ENCODE measurements around the gene CTNNA3. TPM values are rescaled to one million over a fixed set of nuclear protein-coding genes. Genes with fewer than 3 reads are reported as not detected.

CTNNA3 gene
- total and polyA plus RNA-seq, 4 donors, result under 0.01 to 39.8 (median 0.09) TPM

DNA sequence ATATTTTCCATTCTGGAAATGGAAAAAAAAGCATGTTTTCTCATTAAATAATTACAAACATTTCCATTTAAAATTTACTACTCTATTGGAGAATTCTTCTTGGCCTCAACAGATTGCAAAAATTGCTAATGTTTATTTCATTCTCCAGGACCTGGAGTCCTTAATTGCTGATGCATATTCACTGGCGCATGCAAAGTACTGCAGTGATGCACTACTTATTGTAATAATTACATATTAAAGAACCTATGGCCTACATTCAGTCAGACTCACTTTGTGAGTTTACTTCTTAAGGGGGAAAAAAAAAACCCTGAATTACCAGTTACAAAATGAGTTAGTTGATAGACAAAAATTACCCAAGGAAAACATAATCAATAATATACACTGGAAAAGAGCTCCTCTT, 1161.1 kb downstream of the CTNNA3 start:
- no peaks in the 10 kb centered on the region for H3K27me3 ChIP-seq (ENCODE audit: control insufficient read depth in 3 of 3, insufficient read depth in 3 of 3, low read length in 2 of 3)
- 94 to 95% methylated on average over 1 of the region's 1 CpG for WGBS, 2 donors
- H3K36me3 ChIP-seq (ENCODE audit: control insufficient read depth in 4 of 4, insufficient read depth in 4 of 4, low read length in 4 of 4), result no peaks in the 10 kb centered on the region
- H3K9ac ChIP-seq (ENCODE audit: insufficient read depth in 1 of 2, low read length in 2 of 2), result no peak overlapping the region
- no peak overlapping the region for H3K27ac ChIP-seq (ENCODE audit: low read depth in 1 of 2, low read length in 1 of 2)
- no peak overlapping the region for H3K4me3 ChIP-seq
- no peak for DNase-seq
- no peak for ATAC-seq (ENCODE audit: insufficient read depth, low FRiP score)
- TF ChIP-seq, protein P1, sequence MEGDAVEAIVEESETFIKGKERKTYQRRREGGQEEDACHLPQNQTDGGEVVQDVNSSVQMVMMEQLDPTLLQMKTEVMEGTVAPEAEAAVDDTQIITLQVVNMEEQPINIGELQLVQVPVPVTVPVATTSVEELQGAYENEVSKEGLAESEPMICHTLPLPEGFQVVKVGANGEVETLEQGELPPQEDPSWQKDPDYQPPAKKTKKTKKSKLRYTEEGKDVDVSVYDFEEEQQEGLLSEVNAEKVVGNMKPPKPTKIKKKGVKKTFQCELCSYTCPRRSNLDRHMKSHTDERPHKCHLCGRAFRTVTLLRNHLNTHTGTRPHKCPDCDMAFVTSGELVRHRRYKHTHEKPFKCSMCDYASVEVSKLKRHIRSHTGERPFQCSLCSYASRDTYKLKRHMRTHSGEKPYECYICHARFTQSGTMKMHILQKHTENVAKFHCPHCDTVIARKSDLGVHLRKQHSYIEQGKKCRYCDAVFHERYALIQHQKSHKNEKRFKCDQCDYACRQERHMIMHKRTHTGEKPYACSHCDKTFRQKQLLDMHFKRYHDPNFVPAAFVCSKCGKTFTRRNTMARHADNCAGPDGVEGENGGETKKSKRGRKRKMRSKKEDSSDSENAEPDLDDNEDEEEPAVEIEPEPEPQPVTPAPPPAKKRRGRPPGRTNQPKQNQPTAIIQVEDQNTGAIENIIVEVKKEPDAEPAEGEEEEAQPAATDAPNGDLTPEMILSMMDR (IDR thresholded peaks at IDR 0.05; ENCODE audit: control extremely low read depth, extremely low read depth), result no peak
- H3K4me1 ChIP-seq (ENCODE audit: control insufficient read depth in 5 of 5, insufficient read depth in 5 of 5, low read length in 5 of 5), result peaks cover 0 to 7% (median 4%) of the 10 kb centered on the region in 5 donors
- H3K9me3 ChIP-seq (ENCODE audit: control insufficient read depth in 4 of 4, insufficient read depth in 3 of 4, low read length in 3 of 4), result no peaks in the 10 kb centered on the region

DNA sequence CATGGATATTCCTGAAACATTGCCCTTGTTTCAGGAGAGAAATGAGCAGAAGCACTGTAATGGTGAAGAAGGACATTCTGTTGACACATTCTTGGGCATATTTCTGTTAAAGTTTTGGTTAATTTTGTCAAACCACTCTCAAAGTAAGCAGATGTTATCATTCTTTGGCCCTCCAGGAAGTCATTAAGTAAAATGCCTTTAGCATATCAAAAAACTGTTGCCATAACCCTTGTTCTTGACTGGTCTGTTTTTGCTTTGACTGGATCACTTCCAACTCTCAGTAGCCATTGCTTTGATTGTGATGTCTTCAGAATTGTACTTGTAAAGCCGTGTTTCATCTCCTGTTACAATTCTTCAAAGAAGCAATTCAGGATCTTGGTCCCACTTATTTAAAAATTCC, 1174.5 kb downstream of the CTNNA3 start:
- no peak overlapping the region for H3K9ac ChIP-seq (ENCODE audit: insufficient read depth in 1 of 2, low read length in 2 of 2)
- H3K4me1 ChIP-seq (ENCODE audit: control insufficient read depth in 5 of 5, insufficient read depth in 5 of 5, low read length in 5 of 5), result no peaks in the 10 kb centered on the region
- TF ChIP-seq, protein P1 (IDR thresholded peaks at IDR 0.05; ENCODE audit: control extremely low read depth, extremely low read depth), result no peak
- 44 to 69% methylated on average over 1 of the region's 1 CpG for WGBS, 2 donors
- H3K36me3 ChIP-seq (ENCODE audit: control insufficient read depth in 4 of 4, insufficient read depth in 4 of 4, low read length in 4 of 4), result no peaks in the 10 kb centered on the region
- H3K27me3 ChIP-seq (ENCODE audit: control insufficient read depth in 3 of 3, insufficient read depth in 3 of 3, low read length in 2 of 3), result no peaks in the 10 kb centered on the region
- DNase-seq (peak in 2 of 3 donors; percentile 25 to 54), ATAC-seq (ENCODE audit: insufficient read depth, low FRiP score) (no peak)
- H3K9me3 ChIP-seq (ENCODE audit: control insufficient read depth in 4 of 4, insufficient read depth in 3 of 4, low read length in 3 of 4), result no peaks in the 10 kb centered on the region
- H3K27ac ChIP-seq (ENCODE audit: low read depth in 1 of 2, low read length in 1 of 2), result no peak overlapping the region
- H3K4me3 ChIP-seq, result no peak overlapping the region

DNA sequence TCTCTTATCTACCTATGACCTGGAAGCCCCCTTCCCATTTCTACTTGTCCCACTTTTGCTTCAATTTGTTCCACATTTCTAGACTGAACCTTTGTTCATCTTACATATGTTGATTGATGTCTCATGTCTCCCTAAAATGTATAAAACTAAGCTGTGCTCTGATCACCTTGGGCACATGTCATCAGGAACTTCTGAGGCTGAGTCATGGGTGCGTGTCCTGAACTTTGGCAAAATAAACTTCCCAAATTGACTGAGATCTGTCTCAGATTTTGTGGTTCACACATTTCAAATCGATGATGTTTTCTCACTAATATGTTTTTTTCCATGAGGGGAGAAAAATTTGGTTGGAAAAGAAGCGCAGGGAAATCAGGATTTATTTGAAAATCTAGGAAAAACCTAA, 1176.4 kb downstream of the CTNNA3 start:
- no peak for ATAC-seq (ENCODE audit: insufficient read depth, low FRiP score)
- no peaks in the 10 kb centered on the region for H3K9me3 ChIP-seq (ENCODE audit: control insufficient read depth in 4 of 4, insufficient read depth in 3 of 4, low read length in 3 of 4)
- H3K4me3 ChIP-seq, result no peak overlapping the region
- 85 to 90% methylated on average over 3 of the region's 3 CpGs for WGBS, 2 donors
- DNase-seq, result no peak
- TF ChIP-seq, protein P1 (IDR thresholded peaks at IDR 0.05; ENCODE audit: control extremely low read depth, extremely low read depth), result no peak
- H3K27ac ChIP-seq (ENCODE audit: low read depth in 1 of 2, low read length in 1 of 2), result no peak overlapping the region
- no peaks in the 10 kb centered on the region for H3K36me3 ChIP-seq (ENCODE audit: control insufficient read depth in 4 of 4, insufficient read depth in 4 of 4, low read length in 4 of 4)
- H3K27me3 ChIP-seq (ENCODE audit: control insufficient read depth in 3 of 3, insufficient read depth in 3 of 3, low read length in 2 of 3), result no peaks in the 10 kb centered on the region
- H3K9ac ChIP-seq (ENCODE audit: insufficient read depth in 1 of 2, low read length in 2 of 2), result no peak overlapping the region
- no peaks in the 10 kb centered on the region for H3K4me1 ChIP-seq (ENCODE audit: control insufficient read depth in 5 of 5, insufficient read depth in 5 of 5, low read length in 5 of 5)

DNA sequence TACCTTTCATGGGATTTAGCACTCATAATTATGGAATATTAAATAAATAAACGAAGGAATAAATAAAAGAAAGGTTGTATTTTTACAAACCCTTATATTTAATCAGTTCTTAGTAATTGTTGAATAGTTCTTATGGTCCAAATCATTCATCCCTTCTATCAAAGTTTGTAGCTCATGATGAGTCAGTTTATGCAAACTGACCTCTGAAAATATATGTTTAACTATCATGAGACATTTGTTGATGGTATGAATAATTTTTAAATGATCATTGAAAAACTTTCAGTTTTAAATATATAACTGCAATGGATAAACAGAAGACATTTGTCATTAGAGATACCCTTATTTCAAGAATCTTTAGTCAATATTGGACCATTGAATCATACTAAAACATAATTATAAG, 1181.3 kb downstream of the CTNNA3 start:
- no peak overlapping the region for H3K27ac ChIP-seq (ENCODE audit: low read depth in 1 of 2, low read length in 1 of 2)
- no peaks in the 10 kb centered on the region for H3K4me1 ChIP-seq (ENCODE audit: control insufficient read depth in 5 of 5, insufficient read depth in 5 of 5, low read length in 5 of 5)
- H3K4me3 ChIP-seq, result no peak overlapping the region
- ATAC-seq (ENCODE audit: insufficient read depth, low FRiP score) (no peak), DNase-seq (no peak)
- no peak overlapping the region for H3K9ac ChIP-seq (ENCODE audit: insufficient read depth in 1 of 2, low read length in 2 of 2)
- peaks cover 0 to 4% (median 2%) of the 10 kb centered on the region in 4 donors for H3K9me3 ChIP-seq (ENCODE audit: control insufficient read depth in 4 of 4, insufficient read depth in 3 of 4, low read length in 3 of 4)
- TF ChIP-seq, protein P1 (IDR thresholded peaks at IDR 0.05; ENCODE audit: control extremely low read depth, extremely low read depth), result no peak
- no peaks in the 10 kb centered on the region for H3K27me3 ChIP-seq (ENCODE audit: control insufficient read depth in 3 of 3, insufficient read depth in 3 of 3, low read length in 2 of 3)
- WGBS, 2 donors, result 38 to 67% methylated on average over 1 of the region's 1 CpG
- H3K36me3 ChIP-seq (ENCODE audit: control insufficient read depth in 4 of 4, insufficient read depth in 4 of 4, low read length in 4 of 4), result no peaks in the 10 kb centered on the region
